SJCRH30 (cell line): ENCODE results near the gene STAG2. TPM values are rescaled to one million over a fixed set of nuclear protein-coding genes. Genes with fewer than 3 reads are reported as not detected.
A peak's percentile ranks its signal among the peaks of the same experiment; 100 is the strongest.
"Not testable (repeated sequence)": the region's sequence is repeated elsewhere in the genome, so short reads cannot be mapped to it uniquely, and the experiment has no call there.

ENCODE experiments used
- DNase-seq, 2 experiments: peaks; one replicate each; pipeline ENCODE4 v3.0.0-alpha.2; 2015 to 2020
- H3K27ac ChIP-seq: fragments of 250-450 bp; sonication (Bioruptor Pico); 2 replicates; pipeline ENCODE4 v1.5.1; 2020; ENCODE audit warnings: mild to moderate bottlenecking, moderate library complexity
- H3K27me3 ChIP-seq: fragments of 250-450 bp; sonication (Bioruptor Pico); 2 replicates; pipeline ENCODE4 v1.5.1; 2020; ENCODE audit warnings: mild to moderate bottlenecking, moderate library complexity
- H3K36me3 ChIP-seq: fragments of 250-450 bp; sonication (Bioruptor Pico); 2 replicates; pipeline ENCODE4 v1.5.1; 2020; ENCODE audit warnings: mild to moderate bottlenecking, moderate library complexity
- H3K4me1 ChIP-seq: fragments of 250-450 bp; sonication (Bioruptor Pico); 2 replicates; pipeline ENCODE4 v1.5.1; 2020; ENCODE audit warnings: mild to moderate bottlenecking, moderate library complexity
- H3K4me3 ChIP-seq: fragments of 250-450 bp; sonication (Bioruptor Pico); 2 replicates; pipeline ENCODE4 v1.5.1; 2020; ENCODE audit warnings: mild to moderate bottlenecking, moderate library complexity
- H3K9me3 ChIP-seq: fragments of 250-450 bp; sonication (Bioruptor Pico); replicated peaks from 2 replicates; pipeline ENCODE4 v1.5.1; 2020; ENCODE audit warnings: mild to moderate bottlenecking, moderate library complexity
- total RNA-seq: library from RNA; depleted of rRNA; stranded (reverse); fragments of >200 nt; shearing (Covaris generic); gene quantifications from 2 replicates; pipeline ENCODE4 v1.2.3, GENCODE V29; 2014; rRNA removed

STAG2 gene
- total RNA-seq, 1 experiment from 2014 or later: 299 TPM

GRCh38 chrX:124125471-124125870 lies 164.0 kb downstream of the STAG2 start:
- no peak for DNase-seq
- no peaks in the 10 kb centered on the region for H3K4me1 ChIP-seq
- no peaks in the 10 kb centered on the region for H3K27me3 ChIP-seq
- no peaks in the 10 kb centered on the region for H3K36me3 ChIP-seq
- no peaks in the 10 kb centered on the region for H3K9me3 ChIP-seq
- H3K4me3 ChIP-seq: no peak overlapping the region
- H3K27ac ChIP-seq: no peak overlapping the region

GRCh38 chrX:124127496-124127895 lies 166.0 kb downstream of the STAG2 start:
- no peak for DNase-seq
- Histone ChIP-seq H3K4me1 (no peaks in the 10 kb centered on the region), H3K27ac (no peak overlapping the region), H3K9me3 (no peaks in the 10 kb centered on the region), H3K4me3 (no peak overlapping the region), H3K27me3 (no peaks in the 10 kb centered on the region), H3K36me3 (no peaks in the 10 kb centered on the region)

GRCh38 chrX:124132437-124132836 lies 170.9 kb downstream of the STAG2 start:
- H3K27me3 ChIP-seq, H3K9me3 ChIP-seq, H3K4me3 ChIP-seq, DNase-seq, H3K4me1 ChIP-seq, H3K36me3 ChIP-seq, H3K27ac ChIP-seq: not testable (repeated sequence)

- Histone ChIP-seq H3K4me1 (no peaks in the 10 kb centered on the region), H3K9me3 (no peaks in the 10 kb centered on the region), H3K27ac (no peak overlapping the region), H3K27me3 (no peaks in the 10 kb centered on the region; the same call in 1 of the 2 replicates), H3K4me3 (no peak overlapping the region), H3K36me3 (no peaks in the 10 kb centered on the region)
- no peak for DNase-seq
Measured at GRCh38 chrX:124145749-124146148, 184.2 kb downstream of the STAG2 start.

- no peaks in the 10 kb centered on the region for H3K27me3 ChIP-seq
- no peaks in the 10 kb centered on the region for H3K4me1 ChIP-seq
- H3K9me3 ChIP-seq: no peaks in the 10 kb centered on the region
- peak in 1 of 2 experiments; percentile 6 for DNase-seq
- H3K36me3 ChIP-seq: no peaks in the 10 kb centered on the region
- H3K4me3 ChIP-seq: no peak overlapping the region
- H3K27ac ChIP-seq: no peak overlapping the region
Measured at GRCh38 chrX:124151195-124151594, 189.7 kb downstream of the STAG2 start.

Other genes with a start within 250 kb of the STAG2 start
- gene THOC2, start 228.7 kb upstream of the STAG2 start, total RNA-seq: 141 and 195 TPM in 2 replicates
- 56.0 and 60.1 TPM in 2 replicates for gene XIAP, start 101.7 kb upstream of the STAG2 start, total RNA-seq